GM12878 (cell line): ENCODE measurements around the gene UTS2R. TPM values are rescaled to one million over a fixed set of nuclear protein-coding genes. Genes with fewer than 3 reads are reported as not detected.

Experiments
- ATAC-seq: fragments of 200-7000 bp; cut with Tn5 transposase; 3 replicates; pipeline ENCODE4 v1.9.1; 2020; ENCODE audit warnings: mild to moderate bottlenecking, moderate library complexity
- BruUV-seq: library from RNA; stranded (reverse); fragments of 400-500 nt; replicated peaks from 2 replicates; lab custom pipeline; 2021; lab: Mats Ljungman, UMichigan
- CTCF ChIA-PET: fragments of 300-600 bp; sonication (Branson Sonifier 250); formaldehyde crosslinking; extraction: SDS; loops from one replicate; lab custom pipeline; 2021; ENCODE audit warnings: inconsistent platforms; lab: Yijun Ruan, JAX
- POLR2A ChIA-PET: fragments of 350-600 bp; formaldehyde crosslinking; extraction: SDS; loops from one replicate; lab custom pipeline; 2021; ENCODE audit warnings: inconsistent platforms; lab: Charles Lee
- RAD21 ChIA-PET: fragments of 300-600 bp; sonication (Branson Sonifier 250); formaldehyde crosslinking; loops from one replicate; lab custom pipeline; 2023; ENCODE audit warnings: antibody characterized with exemption; ENCODE audit not compliant: unreplicated experiment; lab: Charles Lee
- SMC1A ChIA-PET: fragments of 300-600 bp; sonication (Branson Sonifier 250); formaldehyde crosslinking; loops from one replicate; lab custom pipeline; 2023; ENCODE audit not compliant: unreplicated experiment, uncharacterized antibody; lab: Charles Lee
- DNase-seq: peaks from one replicate; pipeline ENCODE4 v3.0.0-alpha.2; 2011; ENCODE audit warnings: low read depth, low spot score
- FAIRE-seq: peaks from 3 replicates; lab custom pipeline; 2011; peaks lifted over from hg19 to GRCh38; lab: Jason Lieb, UNC
- H2AFZ ChIP-seq: 2 replicates; pipeline ENCODE4 v1.6.0; 2011; ENCODE audit warnings: low read depth, low read length, control low read depth; ENCODE audit not compliant: control insufficient read depth
- H3K27ac ChIP-seq: 2 replicates; pipeline ENCODE4 v1.5.1; 2011; ENCODE audit warnings: control low read depth; ENCODE audit not compliant: control insufficient read depth, insufficient read depth
- H3K27me3 ChIP-seq, 2 experiments: replicated peaks in 1 of 2; 2 replicates each; pipeline versions ENCODE4 v1.6.0 to v1.6.1; 2011; ENCODE audit warnings: low read length in 1 of 2; ENCODE audit not compliant: control insufficient read depth in 2 of 2, insufficient read depth in 2 of 2
- H3K36me3 ChIP-seq, 2 experiments: 2 replicates each; pipeline ENCODE4 v1.5.1; 2011; ENCODE audit warnings: low read length in 1 of 2; ENCODE audit not compliant: control insufficient read depth in 2 of 2, insufficient read depth in 2 of 2
- H3K4me1 ChIP-seq: 2 replicates; pipeline ENCODE4 v1.6.1; 2011; ENCODE audit warnings: mild to moderate bottlenecking, low read length, moderate library complexity, mixed read lengths; ENCODE audit not compliant: control insufficient read depth, insufficient read depth
- H3K4me2 ChIP-seq: 2 replicates; pipeline ENCODE4 v1.6.0; 2011; ENCODE audit warnings: control low read depth; ENCODE audit not compliant: control insufficient read depth, insufficient read depth
- H3K4me3 ChIP-seq: fragments of 200-600 bp; sonication (generic); 2 replicates; pipeline ENCODE4 v1.5.1; 2016
- H3K79me2 ChIP-seq: 2 replicates; pipeline ENCODE4 v1.6.0; 2011; ENCODE audit warnings: low read length; ENCODE audit not compliant: control insufficient read depth, insufficient read depth
- H3K9ac ChIP-seq: 2 replicates; pipeline ENCODE4 v1.8.0; 2011; ENCODE audit warnings: low read length, control low read depth, mixed read lengths; ENCODE audit not compliant: control insufficient read depth, insufficient read depth
- H3K9me3 ChIP-seq: replicated peaks from 3 replicates; pipeline ENCODE4 v1.5.1; 2011; ENCODE audit warnings: mild to moderate bottlenecking, low read length; ENCODE audit not compliant: control insufficient read depth, insufficient read depth
- H4K20me1 ChIP-seq: 2 replicates; pipeline ENCODE4 v1.6.0; 2011; ENCODE audit not compliant: control insufficient read depth, insufficient read depth
- BCL11A ChIP-seq: IDR thresholded peaks from 2 replicates; pipeline ENCODE4 v1.6.1; 2011; ENCODE audit warnings: low read depth, low read length
- CBX3 ChIP-seq: fragments of 200-600 bp; sonication (generic); IDR thresholded peaks from 2 replicates; pipeline ENCODE4 v1.6.1; 2016; ENCODE audit warnings: low read depth, borderline replicate concordance
- CREB1 ChIP-seq: IDR thresholded peaks from 2 replicates; pipeline ENCODE4 v1.6.1; 2012; ENCODE audit warnings: low read depth, mild to moderate bottlenecking, inconsistent platforms
- EGR1 ChIP-seq, 2 experiments: IDR thresholded peaks; 1 replicate in 1 of 2; 2 replicates in 1 of 2; pipeline ENCODE4 v1.6.1; 2011 to 2012; ENCODE audit warnings: low read depth in 2 of 2, low read length in 2 of 2, borderline replicate concordance in 1 of 2, mild to moderate bottlenecking in 1 of 2, moderate library complexity in 1 of 2
- ESRRA ChIP-seq: IDR thresholded peaks from 2 replicates; pipeline ENCODE4 v1.6.1; 2012; ENCODE audit warnings: mild to moderate bottlenecking, low read length, improper control_type of control experiment
- MTA3 ChIP-seq: IDR thresholded peaks from 2 replicates; pipeline ENCODE4 v1.6.1; 2012; ENCODE audit warnings: low read length, inconsistent platforms, borderline replicate concordance
- MYC ChIP-seq: IDR thresholded peaks from 2 replicates; pipeline ENCODE4 v1.6.1; 2011; ENCODE audit warnings: mild to moderate bottlenecking, low read length, moderate library complexity, inconsistent platforms; ENCODE audit not compliant: insufficient read depth, insufficient replicate concordance, insufficient read length, severe bottlenecking
- POLR2A ChIP-seq: IDR thresholded peaks from 2 replicates; pipeline ENCODE4 v1.6.1; 2011; ENCODE audit warnings: low read depth, mild to moderate bottlenecking, low read length
- RB1 ChIP-seq: fragments of 450-650 bp; formaldehyde crosslinking; IDR thresholded peaks from 2 replicates; pipeline ENCODE4 v1.6.1; 2017; ENCODE audit warnings: mild to moderate bottlenecking, borderline replicate concordance
- RUNX3 ChIP-seq: IDR thresholded peaks from 2 replicates; pipeline ENCODE4 v1.6.1; 2012; ENCODE audit warnings: low read length, inconsistent platforms
- SIN3A ChIP-seq: IDR thresholded peaks from 2 replicates; pipeline ENCODE4 v1.6.1; 2012; ENCODE audit warnings: low read depth, low read length, improper control_type of control experiment
- WGBS: methylation state at CpG from one replicate; pipeline ENCODE4 v1.1.6; 2016; ENCODE audit warnings: low lambda C conversion rate; ENCODE audit not compliant: insufficient replicate concordance, insufficient coverage; ENCODE audit errors: missing lambda C conversion rate; 5-methylcytosine and 5-hydroxymethylcytosine counted together
- in situ Hi-C: fragments of 300-500 bp; cut with MboI; formaldehyde crosslinking; loops from 9 replicates; pipeline ENCODE4 v1.14.3; 2018; ENCODE audit warnings: mixed read lengths
- intact Hi-C: fragments of 100-400 bp; cut with micrococcal nuclease; formaldehyde crosslinking; loops from one replicate; pipeline ENCODE4 v1.14.2; 2022; ENCODE audit not compliant: unreplicated experiment
- polyA plus RNA-seq, 11 experiments: library from polyadenylated mRNA; depleted of rRNA in 4 of 11; unstranded in 6 of 11; stranded (reverse) in 5 of 11; fragments of >200 nt; fragmentation: Nextera tagmentation in 4 of 11; fragmentation: Illumina TruSeq in 1 of 11; extraction: Ambion mirVana in 4 of 11; extraction: Trizol in 1 of 11; gene quantifications; 1 replicate in 1 of 11; 2 replicates in 10 of 11; pipeline versions ENCODE4 v1.2.1 to v1.2.3, GENCODE V29; 2011 to 2016; ENCODE audit warnings: inconsistent platforms in 2 of 11, missing spikeins in 2 of 11, low read depth in 1 of 11
- total RNA-seq, 4 experiments: library from RNA; depleted of rRNA in 3 of 4; stranded (reverse); fragments of >200 nt in 3 of 4; fragmentation: Illumina TruSeq in 1 of 4; extraction: Trizol in 1 of 4; gene quantifications; 2 replicates each; pipeline versions ENCODE4 v1.2.1 to v1.2.3, GENCODE V29; 2013 to 2021
- TF ChIP-seq, protein P1 (sequence below): IDR thresholded peaks from 2 replicates; pipeline ENCODE4 v1.6.1; 2012; ENCODE audit warnings: improper control_type of control experiment, low read depth, low read length; ENCODE audit not compliant: insufficient replicate concordance

The UTS2R gene
- total and polyA plus RNA-seq, 10 of the 15 experiments (the other 5 are each of a cell fraction or from before 2014, with no cell fraction given), result 0.04 to 0.36 (median 0.11) TPM; not detected in 6

- BruUV-seq, result no TSS peak
- intact Hi-C loops, result no loop called here
- Histone ChIP-seq H3K4me2 (no peak overlapping the region), H3K27ac (no peak overlapping the region), H3K4me1 (peaks cover 4% of the 10 kb centered on the region; the same call in 1 of the 2 replicates), H3K36me3 (no peaks in the 10 kb centered on the region), H4K20me1 (no peaks in the 10 kb centered on the region), H3K9ac (no peak overlapping the region), H2AFZ (no peak overlapping the region), H3K4me3 (no peak overlapping the region), H3K9me3 (no peaks in the 10 kb centered on the region), H3K79me2 (no peaks in the 10 kb centered on the region), H3K27me3 (no peaks in the 10 kb centered on the region)
- CTCF ChIA-PET, result interaction anchor here (0.7 to 1.8 kb wide), 11 partner anchors 9 to 193 kb away, joined by 3 to 8 read pairs (median 3); partner anchors contain the start of gene UTS2R
- TF ChIP-seq CBX3, result no peak
- TF ChIP-seq POLR2A, result no peak
- no peak for TF ChIP-seq RUNX3
- TF ChIP-seq MTA3, result no peak
- no peak for TF ChIP-seq SIN3A
- TF ChIP-seq EGR1 (IDR thresholded peaks at IDR 0.05; ENCODE audit: borderline replicate concordance in 1 of 2, low read depth in 2 of 2, low read length in 2 of 2), result no peak
- no peak for TF ChIP-seq ESRRA
- no peak for TF ChIP-seq RB1
- no peak for TF ChIP-seq BCL11A
- TF ChIP-seq CREB1, result no peak
- no peak for TF ChIP-seq MYC
- TF ChIP-seq, protein P1, sequence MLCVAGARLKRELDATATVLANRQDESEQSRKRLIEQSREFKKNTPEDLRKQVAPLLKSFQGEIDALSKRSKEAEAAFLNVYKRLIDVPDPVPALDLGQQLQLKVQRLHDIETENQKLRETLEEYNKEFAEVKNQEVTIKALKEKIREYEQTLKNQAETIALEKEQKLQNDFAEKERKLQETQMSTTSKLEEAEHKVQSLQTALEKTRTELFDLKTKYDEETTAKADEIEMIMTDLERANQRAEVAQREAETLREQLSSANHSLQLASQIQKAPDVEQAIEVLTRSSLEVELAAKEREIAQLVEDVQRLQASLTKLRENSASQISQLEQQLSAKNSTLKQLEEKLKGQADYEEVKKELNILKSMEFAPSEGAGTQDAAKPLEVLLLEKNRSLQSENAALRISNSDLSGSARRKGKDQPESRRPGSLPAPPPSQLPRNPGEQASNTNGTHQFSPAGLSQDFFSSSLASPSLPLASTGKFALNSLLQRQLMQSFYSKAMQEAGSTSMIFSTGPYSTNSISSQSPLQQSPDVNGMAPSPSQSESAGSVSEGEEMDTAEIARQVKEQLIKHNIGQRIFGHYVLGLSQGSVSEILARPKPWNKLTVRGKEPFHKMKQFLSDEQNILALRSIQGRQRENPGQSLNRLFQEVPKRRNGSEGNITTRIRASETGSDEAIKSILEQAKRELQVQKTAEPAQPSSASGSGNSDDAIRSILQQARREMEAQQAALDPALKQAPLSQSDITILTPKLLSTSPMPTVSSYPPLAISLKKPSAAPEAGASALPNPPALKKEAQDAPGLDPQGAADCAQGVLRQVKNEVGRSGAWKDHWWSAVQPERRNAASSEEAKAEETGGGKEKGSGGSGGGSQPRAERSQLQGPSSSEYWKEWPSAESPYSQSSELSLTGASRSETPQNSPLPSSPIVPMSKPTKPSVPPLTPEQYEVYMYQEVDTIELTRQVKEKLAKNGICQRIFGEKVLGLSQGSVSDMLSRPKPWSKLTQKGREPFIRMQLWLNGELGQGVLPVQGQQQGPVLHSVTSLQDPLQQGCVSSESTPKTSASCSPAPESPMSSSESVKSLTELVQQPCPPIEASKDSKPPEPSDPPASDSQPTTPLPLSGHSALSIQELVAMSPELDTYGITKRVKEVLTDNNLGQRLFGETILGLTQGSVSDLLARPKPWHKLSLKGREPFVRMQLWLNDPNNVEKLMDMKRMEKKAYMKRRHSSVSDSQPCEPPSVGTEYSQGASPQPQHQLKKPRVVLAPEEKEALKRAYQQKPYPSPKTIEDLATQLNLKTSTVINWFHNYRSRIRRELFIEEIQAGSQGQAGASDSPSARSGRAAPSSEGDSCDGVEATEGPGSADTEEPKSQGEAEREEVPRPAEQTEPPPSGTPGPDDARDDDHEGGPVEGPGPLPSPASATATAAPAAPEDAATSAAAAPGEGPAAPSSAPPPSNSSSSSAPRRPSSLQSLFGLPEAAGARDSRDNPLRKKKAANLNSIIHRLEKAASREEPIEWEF, result no peak
- no peak for DNase-seq
- ATAC-seq, result no peak
- no peak for FAIRE-seq
- POLR2A ChIA-PET, result interaction anchor here (0.6 to 0.7 kb wide), 2 partner anchors 62 to 121 kb away, joined by 4 read pairs; no protein-coding TSS in a partner anchor
- SMC1A ChIA-PET, result interaction anchor here (0.8 to 1.2 kb wide), 3 partner anchors 9 to 62 kb away, joined by 3 read pairs; no protein-coding TSS in a partner anchor
- WGBS, result 44% methylated on average over 2 of the region's 2 CpGs
- in situ Hi-C loops, result no loop called here
- RAD21 ChIA-PET, result interaction anchor here (0.7 to 1.3 kb wide), 4 partner anchors 13 to 115 kb away, joined by 3 to 6 read pairs (median 3); no protein-coding TSS in a partner anchor
These were observed 14.2 kb upstream of the UTS2R start for GRCh38 chr17:82357394-82357793.
